Neural progenitor cell (in vitro differentiated cells): ENCODE measurements around the gene TRIM32.

ENCODE experiments used
- CTCF ChIP-seq: fragments of 200-600 bp; sonication (generic); IDR thresholded peaks from 2 replicates; pipeline ENCODE4 v1.5.1; 2017; ENCODE audit warnings: antibody characterized with exemption, mild to moderate bottlenecking
- EZH2 ChIP-seq: fragments of 200-600 bp; sonication (generic); IDR thresholded peaks from 2 replicates; pipeline ENCODE4 v1.6.1; 2017; ENCODE audit warnings: antibody characterized with exemption, mild to moderate bottlenecking, moderate library complexity
- EZH2phosphoT487 ChIP-seq: fragments of 200-600 bp; sonication (generic); IDR thresholded peaks from 2 replicates; pipeline ENCODE4 v1.6.1; 2017; ENCODE audit warnings: antibody characterized with exemption

GRCh38 chr9:116737152-116737546 is 50.0 kb downstream of the TRIM32 start:
- peak; percentile 92 for TF ChIP-seq CTCF
- TF ChIP-seq EZH2 = no peak
- TF ChIP-seq EZH2phosphoT487 = no peak
